GM19240 (cell line): Measurements from ENCODE around the gene C1QTNF6.

Experiments used
- DNase-seq: peaks from one replicate; pipeline ENCODE4 v3.0.0; 2011; ENCODE audit warnings: low spot score; ENCODE audit not compliant: insufficient read length

The C1QTNF6 gene

GRCh38 chr22:37190262-37190780 lies 2.3 kb upstream of the C1QTNF6 start:
- no peak for DNase-seq

GRCh38 chr22:37188901-37189466 lies 937 bp upstream of the C1QTNF6 start:
- DNase-seq = no peak

- no peak for DNase-seq
These were observed 526 bp downstream of the C1QTNF6 start for GRCh38 chr22:37187552-37187890.

- DNase-seq = no peak
These were observed 987 bp downstream of the C1QTNF6 start for GRCh38 chr22:37186997-37187522.

- peak; percentile 61 for DNase-seq
These were observed 1.6 kb downstream of the C1QTNF6 start for GRCh38 chr22:37186228-37186996.

- no peak for DNase-seq
These were observed 2.3 kb downstream of the C1QTNF6 start for GRCh38 chr22:37185646-37186227.

GRCh38 chr22:37184816-37185541 lies 3.1 kb downstream of the C1QTNF6 start:
- no peak for DNase-seq

GRCh38 chr22:37184380-37184755 lies 3.7 kb downstream of the C1QTNF6 start:
- DNase-seq = no peak

- DNase-seq = no peak
These were observed 4.3 kb downstream of the C1QTNF6 start for GRCh38 chr22:37183432-37184379.

- no peak for DNase-seq
These were observed 5.2 kb downstream of the C1QTNF6 start for GRCh38 chr22:37182949-37183245.

- DNase-seq = no peak
These were observed 5.7 kb downstream of the C1QTNF6 start for GRCh38 chr22:37182101-37182948.

- no peak for DNase-seq
These were observed 6.4 kb downstream of the C1QTNF6 start for GRCh38 chr22:37181681-37182080.

GRCh38 chr22:37180531-37181231 lies 7.4 kb downstream of the C1QTNF6 start:
- no peak for DNase-seq

GRCh38 chr22:37179622-37180420 lies 8.2 kb downstream of the C1QTNF6 start:
- no peak for DNase-seq

GRCh38 chr22:37179126-37179470 lies 8.9 kb downstream of the C1QTNF6 start:
- no peak for DNase-seq

- no peak for DNase-seq
These were observed 9.5 kb downstream of the C1QTNF6 start for GRCh38 chr22:37178350-37179125.

GRCh38 chr22:37177755-37178154 lies 10.3 kb downstream of the C1QTNF6 start:
- DNase-seq = no peak

GRCh38 chr22:37177221-37177620 lies 10.8 kb downstream of the C1QTNF6 start:
- no peak for DNase-seq
